HUDEP-2 (cell line): ENCODE measurements around the gene ITFG1.
"Not testable (repeated sequence)": the region's sequence is repeated elsewhere in the genome, so short reads cannot be mapped to it uniquely, and the experiment has no call there.

Source experiments
- DNase-seq, 76 experiments: peaks; one replicate each; lab custom pipeline; 2025; ENCODE audit not compliant: unreplicated experiment in 76 of 76; lab: John Stamatoyannopoulos, UW

The ITFG1 gene

GRCh38 chr16:47349029-47349428 lies 111.8 kb downstream of the ITFG1 start:
- not testable (repeated sequence) for DNase-seq

- not testable (repeated sequence) for DNase-seq
Measured at GRCh38 chr16:47347021-47347696, 113.7 kb downstream of the ITFG1 start.

GRCh38 chr16:47342055-47342454 lies 118.8 kb downstream of the ITFG1 start:
- DNase-seq = no peak

GRCh38 chr16:47330562-47330961 lies 130.3 kb downstream of the ITFG1 start:
- not testable (repeated sequence) for DNase-seq

GRCh38 chr16:47324309-47324708 lies 136.6 kb downstream of the ITFG1 start:
- not testable (repeated sequence) for DNase-seq

GRCh38 chr16:47323241-47323640 lies 137.6 kb downstream of the ITFG1 start:
- no peak for DNase-seq

- no peak for DNase-seq
Measured at GRCh38 chr16:47320546-47321310, 140.1 kb downstream of the ITFG1 start.

- no peak for DNase-seq
Measured at GRCh38 chr16:47317465-47318240, 143.2 kb downstream of the ITFG1 start.

GRCh38 chr16:47316442-47317015 lies 144.3 kb downstream of the ITFG1 start:
- DNase-seq = no peak

- DNase-seq = no peak
Measured at GRCh38 chr16:47311738-47312505, 148.9 kb downstream of the ITFG1 start.

- no peak for DNase-seq
Measured at GRCh38 chr16:47310792-47311211, 150.1 kb downstream of the ITFG1 start.

- DNase-seq = no peak
Measured at GRCh38 chr16:47309581-47310312, 151.1 kb downstream of the ITFG1 start.

GRCh38 chr16:47308601-47309000 lies 152.3 kb downstream of the ITFG1 start:
- no peak for DNase-seq

GRCh38 chr16:47304563-47304962 lies 156.3 kb downstream of the ITFG1 start:
- DNase-seq = no peak

GRCh38 chr16:47299587-47299986 lies 161.3 kb downstream of the ITFG1 start:
- DNase-seq = no peak

- no peak for DNase-seq
Measured at GRCh38 chr16:47284999-47285398, 175.9 kb downstream of the ITFG1 start.

GRCh38 chr16:47278306-47278970 lies 182.4 kb downstream of the ITFG1 start:
- no peak for DNase-seq

GRCh38 chr16:47276522-47276921 lies 184.3 kb downstream of the ITFG1 start:
- no peak for DNase-seq

GRCh38 chr16:47262938-47263337 lies 197.9 kb downstream of the ITFG1 start:
- DNase-seq = no peak
